HepG2 (cell line): Measurements from ENCODE around the gene ENAH. TPM values are rescaled to one million over a fixed set of nuclear protein-coding genes. Genes with fewer than 3 reads are reported as not detected.

Experiments
- ATF1 ChIP-seq: IDR thresholded peaks from 2 replicates; pipeline ENCODE4 v1.6.1; 2016; ENCODE audit warnings: mild to moderate bottlenecking, control low read depth
- CBX1 ChIP-seq: IDR thresholded peaks from one replicate; pipeline ENCODE4 v1.6.1; 2016; ENCODE audit warnings: antibody characterized with exemption, low read depth
- ELF4 ChIP-seq: sonication (generic); formaldehyde crosslinking; IDR thresholded peaks from 2 replicates; pipeline ENCODE4 v1.5.0; 2020; ENCODE audit warnings: missing genetic modification reagents, mild to moderate bottlenecking, moderate library complexity, borderline replicate concordance
- GFI1 ChIP-seq: sonication (generic); formaldehyde crosslinking; IDR thresholded peaks from 2 replicates; pipeline ENCODE4 v1.5.0; 2020; ENCODE audit warnings: missing genetic modification reagents, mild to moderate bottlenecking, borderline replicate concordance
- GTF3A ChIP-seq: sonication (generic); formaldehyde crosslinking; conservative IDR thresholded peaks from 2 replicates; pipeline ENCODE4 v1.4.0; 2020; ENCODE audit warnings: mild to moderate bottlenecking, missing genetic modification reagents
- KLF6 ChIP-seq: IDR thresholded peaks from 2 replicates; pipeline ENCODE4 v1.8.0; 2016; ENCODE audit warnings: missing biosample characterization, missing genetic modification reagents
- LCORL ChIP-seq, 2 experiments: fragments of 450-650 bp in 1 of 2; sonication (generic) in 1 of 2; formaldehyde crosslinking in 1 of 2; IDR thresholded peaks; 2 replicates each; pipeline versions ENCODE4 v1.5.0 to v1.6.1; 2017 to 2020; ENCODE audit warnings: antibody characterized with exemption in 1 of 2, missing genetic modification reagents in 1 of 2
- MATR3 ChIP-seq: sonication (generic); formaldehyde crosslinking; IDR thresholded peaks from 2 replicates; pipeline ENCODE4 v1.4.0; 2020; ENCODE audit warnings: missing genetic modification reagents
- NBN ChIP-seq: fragments of 450-650 bp; conservative IDR thresholded peaks from 2 replicates; pipeline ENCODE4 v1.6.1; 2017
- PHF21A ChIP-seq: sonication (generic); formaldehyde crosslinking; IDR thresholded peaks from 2 replicates; pipeline ENCODE4 v1.5.0; 2020; ENCODE audit warnings: mild to moderate bottlenecking, missing genetic modification reagents
- RBAK ChIP-seq: sonication (generic); formaldehyde crosslinking; IDR thresholded peaks from 2 replicates; pipeline ENCODE4 v1.5.1; 2020; ENCODE audit warnings: mild to moderate bottlenecking, missing genetic modification reagents
- REPIN1 ChIP-seq: sonication (generic); formaldehyde crosslinking; IDR thresholded peaks from 2 replicates; pipeline ENCODE4 v1.8.0; 2022; ENCODE audit warnings: missing genetic modification reagents, low read depth, mild to moderate bottlenecking, borderline replicate concordance
- RERE ChIP-seq: IDR thresholded peaks from 2 replicates; pipeline ENCODE4 v1.6.1; 2016; ENCODE audit warnings: low read depth, missing genetic modification reagents, missing compliant biosample characterization
- ZBTB26 ChIP-seq: IDR thresholded peaks from 2 replicates; pipeline ENCODE4 v1.6.1; 2016; ENCODE audit warnings: missing compliant biosample characterization, missing genetic modification reagents, borderline replicate concordance
- ZC3H4 ChIP-seq: sonication (generic); formaldehyde crosslinking; IDR thresholded peaks from 2 replicates; pipeline ENCODE4 v1.4.0; 2020; ENCODE audit warnings: missing genetic modification reagents, borderline replicate concordance
- ZFAT ChIP-seq: sonication (generic); formaldehyde crosslinking; conservative IDR thresholded peaks from 2 replicates; pipeline ENCODE4 v1.8.1; 2023; ENCODE audit warnings: missing genetic modification reagents, inconsistent platforms
- ZNF20 ChIP-seq: sonication (generic); formaldehyde crosslinking; IDR thresholded peaks from 2 replicates; pipeline ENCODE4 v1.4.0; 2020; ENCODE audit warnings: mild to moderate bottlenecking, moderate library complexity, missing genetic modification reagents
- ZNF232 ChIP-seq: sonication (generic); formaldehyde crosslinking; IDR thresholded peaks from 2 replicates; pipeline ENCODE4 v1.4.0; 2020; ENCODE audit warnings: missing genetic modification reagents, borderline replicate concordance
- ZNF251 ChIP-seq: sonication (generic); formaldehyde crosslinking; IDR thresholded peaks from 2 replicates; pipeline ENCODE4 v1.9.0; 2021; ENCODE audit warnings: mild to moderate bottlenecking, missing genetic modification reagents
- ZNF317 ChIP-seq: sonication (generic); formaldehyde crosslinking; IDR thresholded peaks from 2 replicates; pipeline ENCODE4 v1.5.0; 2020; ENCODE audit warnings: mild to moderate bottlenecking, missing genetic modification reagents
- ZNF446 ChIP-seq: sonication (generic); formaldehyde crosslinking; IDR thresholded peaks from 2 replicates; pipeline ENCODE4 v1.5.0; 2020; ENCODE audit warnings: mild to moderate bottlenecking, missing genetic modification reagents
- ZNF557 ChIP-seq: sonication (generic); formaldehyde crosslinking; IDR thresholded peaks from 2 replicates; pipeline ENCODE4 v1.4.0; 2020; ENCODE audit warnings: missing genetic modification reagents
- ZNF562 ChIP-seq: sonication (generic); formaldehyde crosslinking; IDR thresholded peaks from 2 replicates; pipeline ENCODE4 v1.8.0; 2022; ENCODE audit warnings: missing genetic modification reagents, borderline replicate concordance
- ZNF567 ChIP-seq: sonication (generic); formaldehyde crosslinking; IDR thresholded peaks from 2 replicates; pipeline ENCODE4 v1.8.1; 2023; ENCODE audit warnings: mild to moderate bottlenecking, missing genetic modification reagents, borderline replicate concordance
- ZNF652 ChIP-seq: IDR thresholded peaks from 2 replicates; pipeline ENCODE4 v1.6.1; 2016; ENCODE audit warnings: low read depth, borderline replicate concordance
- ZNF660 ChIP-seq: sonication (generic); formaldehyde crosslinking; IDR thresholded peaks from 2 replicates; pipeline ENCODE4 v1.5.1; 2020; ENCODE audit warnings: mild to moderate bottlenecking, low read depth, missing genetic modification reagents, borderline replicate concordance
- ZNF766 ChIP-seq: sonication (generic); formaldehyde crosslinking; IDR thresholded peaks from 2 replicates; pipeline ENCODE4 v1.5.0; 2020; ENCODE audit warnings: missing genetic modification reagents, borderline replicate concordance
- polyA plus RNA-seq, 8 experiments: library from polyadenylated mRNA; depleted of rRNA in 3 of 8; stranded (reverse) in 7 of 8; unstranded in 1 of 8; fragments of >200 nt; fragmentation: Illumina TruSeq in 4 of 8; extraction: Trizol in 4 of 8; gene quantifications; 2 replicates each; pipeline versions ENCODE4 v1.2.1 to v1.2.3, GENCODE V29; 2011 to 2016; ENCODE audit warnings: low read depth in 4 of 8, missing spikeins in 1 of 8, mixed read lengths in 1 of 8; ENCODE audit not compliant: insufficient read depth in 1 of 8
- total RNA-seq, 5 experiments: library from RNA; depleted of rRNA; stranded (reverse); fragments of >200 nt; fragmentation: Illumina TruSeq; extraction: Trizol; gene quantifications; 2 replicates each; pipeline ENCODE4 v1.2.3, GENCODE V29; 2016; ENCODE audit warnings: low read depth in 1 of 5

ENAH gene
- total and polyA plus RNA-seq, 2 of the 13 experiments (the other 11 are each of a cell fraction or from before 2014, with no cell fraction given) = 22.1 to 58.3 TPM

DNA sequence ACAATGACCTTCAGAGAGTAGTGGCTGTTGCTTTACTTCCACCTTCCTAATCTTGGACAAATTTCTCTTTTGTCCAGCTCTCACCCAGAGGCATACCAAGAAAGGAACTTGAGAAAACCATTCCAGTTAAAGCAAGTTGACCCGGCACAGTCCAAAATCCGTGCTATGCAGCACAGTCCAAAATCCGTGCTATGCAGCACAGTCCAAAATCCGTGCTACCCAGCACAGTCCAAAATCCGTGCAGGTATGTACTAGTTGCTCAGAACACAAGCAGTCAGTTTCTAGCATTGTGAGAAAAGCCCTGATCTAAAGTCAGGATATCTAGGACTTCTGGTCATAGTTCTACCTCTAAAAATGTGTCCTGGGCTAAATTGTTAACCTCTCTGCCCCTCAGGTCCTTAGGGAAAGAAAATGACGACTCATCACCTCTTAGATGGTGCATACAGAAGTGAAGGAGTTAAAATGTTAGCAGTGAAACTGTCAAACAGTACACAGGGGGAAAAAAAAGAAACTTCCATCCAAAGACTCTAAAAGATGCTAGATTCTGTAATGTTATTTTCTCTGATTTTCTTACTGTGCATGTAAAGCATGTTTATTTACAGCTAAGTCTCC lies 40.3 kb upstream of the ENAH start (continued):
- TF ChIP-seq LCORL (IDR thresholded peaks at IDR 0.05) (peak; percentile 22; the same call in 1 of the 2 replicates), LCORL (CRISPR knock-in tag; IDR thresholded peaks at IDR 0.05) (no peak), ZNF317 (no peak), ZBTB26 (no peak), ATF1 (CRISPR knock-in tag) (no peak), RBAK (no peak), ZNF251 (CRISPR knock-in tag) (no peak), ZNF446 (CRISPR knock-in tag) (no peak), ZNF562 (CRISPR knock-in tag) (no peak), ZNF567 (CRISPR knock-in tag) (no peak), ZNF652 (0 out of 2 replicates have a peak, but pooled peaks have one; percentile 15), CBX1 (no peak), ZNF766 (CRISPR knock-in tag) (no peak), ZNF20 (CRISPR knock-in tag) (no peak), MATR3 (CRISPR knock-in tag) (no peak), ZFAT (CRISPR knock-in tag) (no peak), ZC3H4 (CRISPR knock-in tag) (no peak), ZNF232 (CRISPR knock-in tag) (no peak), ZNF557 (CRISPR knock-in tag) (no peak), ZNF660 (CRISPR knock-in tag) (no peak), PHF21A (CRISPR knock-in tag) (no peak), REPIN1 (CRISPR knock-in tag) (no peak), NBN (no peak), GTF3A (no peak), RERE (CRISPR knock-in tag) (no peak), KLF6 (CRISPR knock-in tag) (no peak), ELF4 (no peak), GFI1 (CRISPR knock-in tag) (0 out of 2 replicates have a peak, but pooled peaks have one; percentile 47)
